Transverse colon (tissue), 4 donors: ENCODE measurements around the gene HOXB6. TPM values are rescaled to one million over a fixed set of nuclear protein-coding genes. Genes with fewer than 3 reads are reported as not detected.

ENCODE experiments used
- DNase-seq: peaks from one replicate; pipeline ENCODE4 v3.0.0-alpha.2; 2019
- H3K27ac ChIP-seq, 4 donors: fragments of 200-600 bp; sonication (generic); 2 replicates each; pipeline ENCODE4 v1.5.1; 2016 to 2018; ENCODE audit warnings: inconsistent platforms in 4 of 4
- H3K27me3 ChIP-seq: fragments of 200-600 bp; sonication (generic); 2 replicates; pipeline ENCODE4 v1.5.1; 2017; ENCODE audit warnings: inconsistent platforms
- H3K36me3 ChIP-seq, 4 donors: fragments of 200-600 bp; sonication (generic); 2 replicates each; pipeline ENCODE4 v1.5.1; 2017 to 2019; ENCODE audit warnings: inconsistent platforms in 4 of 4
- H3K4me1 ChIP-seq, 4 donors: fragments of 200-600 bp; sonication (generic); 2 replicates each; pipeline ENCODE4 v1.5.1; 2017 to 2020; ENCODE audit warnings: inconsistent platforms in 4 of 4
- H3K4me3 ChIP-seq, 4 donors: fragments of 200-600 bp; sonication (generic); 1 replicate in 1 of 4; 2 replicates in 3 of 4; pipeline versions ENCODE4 v1.5.1 to v1.6.1; 2017 to 2019; ENCODE audit warnings: inconsistent platforms in 4 of 4
- H3K9me3 ChIP-seq, 2 donors: fragments of 200-600 bp; sonication (generic); 2 replicates each; pipeline ENCODE4 v1.5.1; 2017 to 2019; ENCODE audit warnings: inconsistent platforms in 2 of 2
- CTCF ChIP-seq, 5 experiments: fragments of 200-600 bp in 3 of 5; fragments of 450-650 bp in 2 of 5; sonication (generic) in 3 of 5; IDR thresholded peaks; 1 replicate in 2 of 5; 2 replicates in 3 of 5; pipeline ENCODE4 v1.5.1; 2016 to 2017; ENCODE audit warnings: antibody characterized with exemption in 5 of 5, inconsistent platforms in 3 of 5, mild to moderate bottlenecking in 2 of 5, moderate library complexity in 1 of 5
- EP300 ChIP-seq: sonication (generic); formaldehyde crosslinking; IDR thresholded peaks from one replicate; pipeline ENCODE4 v1.6.1; 2017; ENCODE audit warnings: antibody characterized with exemption, low read depth
- POLR2A ChIP-seq: fragments of 450-650 bp; IDR thresholded peaks from one replicate; pipeline ENCODE4 v1.6.1; 2016; ENCODE audit warnings: antibody characterized with exemption, mild to moderate bottlenecking, moderate library complexity
- POLR2AphosphoS5 ChIP-seq, 3 donors: sonication (generic); formaldehyde crosslinking; IDR thresholded peaks; one replicate each; pipeline ENCODE4 v1.6.1; 2016; ENCODE audit warnings: antibody characterized with exemption in 3 of 3
- WGBS, 2 donors: methylation state at CpG; one replicate each; pipeline ENCODE4 v1.1.5; 2018; ENCODE audit warnings: low coverage in 1 of 2; 5-methylcytosine and 5-hydroxymethylcytosine counted together
- in situ Hi-C, 4 donors: fragments of 200-750 bp; cut with MboI; loops; one replicate each; pipeline versions ENCODE4 v1.15.0 to v1.15.1; 2017; ENCODE audit warnings: low sequenced_read_pairs in 3 of 4, low pct_ligation_motif_present in 1 of 4, low pct_unique_long_range_greater_than_20kb in 1 of 4
- intact Hi-C: fragments of 100-400 bp; cut with DNase I; formaldehyde crosslinking; loops from one replicate; pipeline ENCODE4 v1.15.1; 2023; ENCODE audit warnings: low total_unique reads
- total RNA-seq, 4 donors: library from RNA; depleted of rRNA; stranded (reverse); fragments of >200 nt; gene quantifications; one replicate each; pipeline ENCODE4 v1.1.0, GENCODE V29; 2016

The HOXB6 gene
- total RNA-seq, 4 donors from 2014 or later, result 42.7 to 78.4 (median 62.5) TPM

GRCh38 chr17:48636177-48637018 lies 31.6 kb upstream of the HOXB6 start:
- Histone ChIP-seq H3K27ac (peak overlapping the region; percentile 83 to 93 (median 88)), H3K4me1 (peaks cover 0 to 82% (median 53%) of the 10 kb centered on the region in 4 donors), H3K4me3 (peak overlapping the region in 1 of 4 donors; percentile 25), H3K36me3 (no peaks in the 10 kb centered on the region), H3K9me3 (no peaks in the 10 kb centered on the region), H3K27me3 (peaks cover 97% of the 10 kb centered on the region)
- TF ChIP-seq POLR2AphosphoS5 (IDR thresholded peaks at IDR 0.05), result peak in 1 of 3 donors; percentile 36
- no peak for TF ChIP-seq EP300
- TF ChIP-seq CTCF (IDR thresholded peaks at IDR 0.05), result peak; percentile 55 to 70 (median 67)
- WGBS, 2 donors, result 6 to 8% methylated on average over 20 to 34 of the region's 39 CpGs
- in situ Hi-C loops, result no loop called here
- intact Hi-C loops, result no loop called here
- DNase-seq, result peak; percentile 89

- H3K36me3 ChIP-seq, result no peaks in the 10 kb centered on the region
- peak; percentile 84 for DNase-seq
- intact Hi-C loops (no loop called here), in situ Hi-C loops (no loop called here)
- TF ChIP-seq CTCF (IDR thresholded peaks at IDR 0.05), result peak in 1 of 5 experiments; percentile 22
- peak in 2 of 3 donors; percentile 9 to 12 for TF ChIP-seq POLR2AphosphoS5 (IDR thresholded peaks at IDR 0.05)
- no peak for TF ChIP-seq EP300
- 31 to 52% methylated on average over 7 to 20 of the region's 20 CpGs for WGBS, 2 donors
- H3K27ac ChIP-seq, result peak overlapping the region; percentile 83 to 93 (median 88)
- peaks cover 97% of the 10 kb centered on the region for H3K27me3 ChIP-seq
- H3K9me3 ChIP-seq, result no peaks in the 10 kb centered on the region
- H3K4me3 ChIP-seq, result peak overlapping the region in 1 of 4 donors; percentile 39
- peaks cover 0 to 69% (median 61%) of the 10 kb centered on the region in 4 donors for H3K4me1 ChIP-seq
These were observed 29.9 kb upstream of the HOXB6 start for GRCh38 chr17:48634493-48635208.

GRCh38 chr17:48633266-48633677 lies 28.5 kb upstream of the HOXB6 start:
- peak overlapping the region; percentile 83 to 93 (median 88) for H3K27ac ChIP-seq
- H3K9me3 ChIP-seq, result no peaks in the 10 kb centered on the region
- peaks cover 99% of the 10 kb centered on the region for H3K27me3 ChIP-seq
- no peaks in the 10 kb centered on the region for H3K36me3 ChIP-seq
- peak overlapping the region in 3 of 4 donors; percentile 17 to 39 (median 27) for H3K4me3 ChIP-seq
- no peak for DNase-seq
- H3K4me1 ChIP-seq, result peaks cover 0 to 78% (median 63%) of the 10 kb centered on the region in 4 donors
- in situ Hi-C loops, result no loop called here
- intact Hi-C loops, result no loop called here
- 26 to 80% methylated on average over 1 to 32 of the region's 35 CpGs for WGBS, 2 donors
- TF ChIP-seq POLR2A, result peak; percentile 38
- peak in 2 of 3 donors; percentile 28 to 54 for TF ChIP-seq POLR2AphosphoS5 (IDR thresholded peaks at IDR 0.05)
- TF ChIP-seq EP300, result no peak
- no peak for TF ChIP-seq CTCF (IDR thresholded peaks at IDR 0.05)
